ENCODE results near the gene DIAPH3.

DNA sequence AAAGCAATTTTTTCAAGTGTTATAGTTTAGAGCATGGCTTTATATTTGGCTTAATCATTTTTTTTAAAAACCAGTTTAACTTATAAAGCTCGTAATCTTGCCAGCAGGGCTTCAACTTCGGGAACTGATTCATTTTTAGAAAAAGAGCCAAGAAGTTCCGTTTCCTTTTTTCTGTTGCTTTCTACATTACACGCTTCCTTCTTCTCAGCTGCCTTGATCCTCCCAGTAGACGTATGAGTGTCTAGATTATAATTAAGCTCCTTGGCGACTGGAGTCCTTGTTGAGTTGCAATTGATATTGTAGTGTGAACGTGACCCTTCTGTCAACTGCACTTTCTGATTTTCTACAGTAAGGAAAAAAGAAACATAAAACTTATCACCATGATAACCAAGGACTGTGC, 497.2 kb downstream of the DIAPH3 start:
- TF ChIP-seq, protein P1, sequence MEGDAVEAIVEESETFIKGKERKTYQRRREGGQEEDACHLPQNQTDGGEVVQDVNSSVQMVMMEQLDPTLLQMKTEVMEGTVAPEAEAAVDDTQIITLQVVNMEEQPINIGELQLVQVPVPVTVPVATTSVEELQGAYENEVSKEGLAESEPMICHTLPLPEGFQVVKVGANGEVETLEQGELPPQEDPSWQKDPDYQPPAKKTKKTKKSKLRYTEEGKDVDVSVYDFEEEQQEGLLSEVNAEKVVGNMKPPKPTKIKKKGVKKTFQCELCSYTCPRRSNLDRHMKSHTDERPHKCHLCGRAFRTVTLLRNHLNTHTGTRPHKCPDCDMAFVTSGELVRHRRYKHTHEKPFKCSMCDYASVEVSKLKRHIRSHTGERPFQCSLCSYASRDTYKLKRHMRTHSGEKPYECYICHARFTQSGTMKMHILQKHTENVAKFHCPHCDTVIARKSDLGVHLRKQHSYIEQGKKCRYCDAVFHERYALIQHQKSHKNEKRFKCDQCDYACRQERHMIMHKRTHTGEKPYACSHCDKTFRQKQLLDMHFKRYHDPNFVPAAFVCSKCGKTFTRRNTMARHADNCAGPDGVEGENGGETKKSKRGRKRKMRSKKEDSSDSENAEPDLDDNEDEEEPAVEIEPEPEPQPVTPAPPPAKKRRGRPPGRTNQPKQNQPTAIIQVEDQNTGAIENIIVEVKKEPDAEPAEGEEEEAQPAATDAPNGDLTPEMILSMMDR (IDR thresholded peaks at IDR 0.05 in 8 of 11, conservative IDR thresholded peaks at IDR 0.05 in 3 of 11) = no peak
- no peak for TF ChIP-seq POLR2A (IDR thresholded peaks at IDR 0.05)
- TF ChIP-seq POLR2AphosphoS5 (IDR thresholded peaks at IDR 0.05) = no peak

Measured in spleen (tissue), 7 donors.